GM19025 (cell line): ENCODE data around the gene RAPGEF2.
"Not testable (repeated sequence)": the region's sequence is repeated elsewhere in the genome, so short reads cannot be mapped to it uniquely, and the experiment has no call there.

Source experiments
- ATAC-seq: cut with Tn5 transposase; IDR thresholded peaks from one replicate; pipeline ENCODE4 v1.9.1; 2021; ENCODE audit warnings: mild to moderate bottlenecking, low read depth, moderate library complexity; ENCODE audit not compliant: unreplicated experiment

RAPGEF2 gene

DNA sequence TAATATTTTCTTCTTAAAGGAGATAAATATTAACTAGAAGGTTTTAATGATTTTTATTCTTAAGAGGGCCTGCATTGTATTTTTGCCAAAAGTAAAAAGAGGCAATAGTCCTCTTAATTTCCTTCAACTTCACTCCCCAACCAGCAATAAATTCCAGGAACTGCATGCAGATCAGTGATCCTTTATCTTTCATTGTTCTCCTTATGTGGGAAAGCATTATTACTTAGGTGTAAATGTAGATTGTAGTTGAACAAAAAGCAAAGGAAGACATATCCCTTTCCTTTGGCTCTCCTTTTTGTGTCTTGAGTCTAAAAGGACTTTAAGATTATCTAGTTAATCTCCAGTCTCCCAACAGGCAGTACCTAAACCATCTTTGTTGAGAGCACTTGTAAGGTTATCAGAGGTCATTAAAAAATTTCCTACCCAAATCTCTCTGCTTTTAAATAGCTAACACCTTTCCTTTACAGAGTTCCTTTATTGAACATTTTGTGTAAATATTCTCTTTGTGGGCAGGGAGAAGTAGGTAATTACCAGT is 55.3 kb downstream of the RAPGEF2 start:
- ATAC-seq: no peak

DNA sequence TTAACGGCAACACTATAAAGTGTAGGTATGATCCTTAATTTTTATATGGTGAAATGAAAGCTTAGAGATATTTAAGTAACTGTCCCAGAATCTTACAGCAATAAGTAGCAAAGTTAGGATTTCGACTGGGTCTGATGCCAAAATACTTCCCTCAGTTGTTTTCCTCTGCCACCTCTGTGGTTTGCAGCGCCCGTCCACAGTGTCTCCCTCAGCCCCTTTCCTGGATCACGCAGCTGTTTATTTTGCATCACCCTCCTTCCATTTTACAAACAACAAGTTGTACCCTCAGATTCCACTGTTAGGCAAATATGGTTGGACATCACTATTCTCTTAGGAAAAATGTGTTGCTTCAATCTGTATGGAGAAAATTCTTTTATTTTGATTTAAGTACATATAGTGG is 56.1 kb downstream of the RAPGEF2 start:
- ATAC-seq: no peak

GRCh38 chr4:159159611-159160010 is 56.7 kb downstream of the RAPGEF2 start:
- ATAC-seq: no peak

- ATAC-seq: no peak
Observed at GRCh38 chr4:159160242-159160641, 57.4 kb downstream of the RAPGEF2 start.

DNA sequence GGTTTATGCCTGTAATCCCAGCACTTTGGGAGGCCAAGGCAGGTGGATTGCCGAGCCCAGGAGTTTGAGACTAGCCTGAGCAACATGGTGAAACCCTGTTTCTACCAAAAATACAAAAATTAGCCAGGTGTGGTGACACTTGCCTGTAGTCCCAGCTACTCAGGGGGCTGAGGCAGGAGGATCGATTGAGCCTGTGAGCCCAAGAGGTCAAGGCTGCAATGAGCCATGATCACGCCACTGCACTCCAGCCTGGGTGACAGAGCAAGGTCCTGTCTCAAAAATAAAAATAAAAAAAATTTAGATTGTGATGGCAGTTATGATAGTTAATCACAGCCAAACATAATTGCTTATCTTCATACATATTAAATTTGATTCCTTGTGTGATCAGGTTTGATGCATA is 58.6 kb downstream of the RAPGEF2 start:
- ATAC-seq: not testable (repeated sequence)

GRCh38 chr4:159162576-159162975 is 59.7 kb downstream of the RAPGEF2 start:
- no peak for ATAC-seq

GRCh38 chr4:159163521-159163920 is 60.6 kb downstream of the RAPGEF2 start:
- no peak for ATAC-seq

GRCh38 chr4:159169404-159170302 is 66.8 kb downstream of the RAPGEF2 start:
- no peak for ATAC-seq

- ATAC-seq: no peak
Observed at GRCh38 chr4:159171287-159171686, 68.4 kb downstream of the RAPGEF2 start.

- no peak for ATAC-seq
Observed at GRCh38 chr4:159173886-159174285, 71.0 kb downstream of the RAPGEF2 start.

DNA sequence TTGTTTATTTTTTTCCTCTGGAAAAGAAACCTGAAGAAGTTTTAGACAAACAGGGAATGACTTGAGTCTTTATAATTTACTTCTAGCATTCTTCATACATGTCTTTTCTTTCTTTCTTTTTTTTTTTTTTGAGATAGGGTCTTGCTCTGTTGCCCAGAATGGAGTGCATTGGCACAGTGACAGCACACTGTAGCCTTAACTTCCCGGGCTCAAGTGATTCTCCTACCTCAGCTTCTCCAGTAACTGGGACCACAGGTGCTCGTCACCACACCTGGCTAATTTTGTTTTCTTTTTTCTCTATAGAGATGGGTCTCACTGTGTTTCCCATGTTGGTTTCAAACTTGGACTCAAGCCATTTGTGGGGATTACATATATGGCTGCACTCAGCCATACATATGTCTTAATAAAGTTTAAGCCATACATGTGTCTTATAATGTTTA is 71.8 kb downstream of the RAPGEF2 start:
- ATAC-seq: no peak

GRCh38 chr4:159175085-159175988 is 72.5 kb downstream of the RAPGEF2 start:
- peak; percentile 55 for ATAC-seq

DNA sequence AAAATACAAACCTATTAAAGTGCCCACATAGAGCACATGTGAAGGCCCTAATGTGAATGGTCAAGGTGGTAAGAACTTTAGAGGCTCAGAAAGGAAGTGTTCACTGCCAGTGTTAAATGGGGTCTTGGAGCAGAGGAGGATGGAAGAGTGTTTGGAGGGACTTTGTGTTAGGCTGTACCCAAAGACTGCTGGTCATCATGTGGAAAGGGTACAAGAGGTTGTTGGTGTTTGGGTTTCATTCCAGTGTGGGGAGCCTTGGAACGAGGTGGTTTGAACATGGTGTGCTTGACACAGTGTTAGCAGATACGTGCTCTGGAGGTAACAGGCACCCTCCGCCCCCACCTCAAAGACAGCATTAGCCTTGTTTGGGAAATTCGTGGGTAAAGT is 73.1 kb downstream of the RAPGEF2 start:
- no peak for ATAC-seq

- ATAC-seq: no peak
Observed at GRCh38 chr4:159177265-159178150, 74.6 kb downstream of the RAPGEF2 start.

DNA sequence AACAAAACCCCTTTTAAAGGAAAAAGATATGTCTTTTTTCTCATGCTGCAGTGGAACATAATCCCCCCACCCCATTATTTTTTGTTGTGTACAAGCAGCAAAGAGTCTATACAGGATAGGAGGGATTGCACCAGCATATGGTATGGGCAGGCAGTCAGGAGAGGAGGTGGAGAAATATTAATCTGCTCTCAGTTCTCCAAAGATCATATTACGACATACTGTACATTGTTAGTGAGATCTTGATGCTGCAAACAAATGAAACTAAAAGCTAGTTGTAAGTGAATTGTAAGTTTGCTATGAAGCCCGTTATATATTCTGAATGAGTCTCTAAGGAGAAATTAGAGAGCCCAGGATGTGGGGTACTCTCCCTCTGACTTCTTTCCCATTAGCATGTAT is 75.3 kb downstream of the RAPGEF2 start:
- peak; percentile 42 for ATAC-seq

DNA sequence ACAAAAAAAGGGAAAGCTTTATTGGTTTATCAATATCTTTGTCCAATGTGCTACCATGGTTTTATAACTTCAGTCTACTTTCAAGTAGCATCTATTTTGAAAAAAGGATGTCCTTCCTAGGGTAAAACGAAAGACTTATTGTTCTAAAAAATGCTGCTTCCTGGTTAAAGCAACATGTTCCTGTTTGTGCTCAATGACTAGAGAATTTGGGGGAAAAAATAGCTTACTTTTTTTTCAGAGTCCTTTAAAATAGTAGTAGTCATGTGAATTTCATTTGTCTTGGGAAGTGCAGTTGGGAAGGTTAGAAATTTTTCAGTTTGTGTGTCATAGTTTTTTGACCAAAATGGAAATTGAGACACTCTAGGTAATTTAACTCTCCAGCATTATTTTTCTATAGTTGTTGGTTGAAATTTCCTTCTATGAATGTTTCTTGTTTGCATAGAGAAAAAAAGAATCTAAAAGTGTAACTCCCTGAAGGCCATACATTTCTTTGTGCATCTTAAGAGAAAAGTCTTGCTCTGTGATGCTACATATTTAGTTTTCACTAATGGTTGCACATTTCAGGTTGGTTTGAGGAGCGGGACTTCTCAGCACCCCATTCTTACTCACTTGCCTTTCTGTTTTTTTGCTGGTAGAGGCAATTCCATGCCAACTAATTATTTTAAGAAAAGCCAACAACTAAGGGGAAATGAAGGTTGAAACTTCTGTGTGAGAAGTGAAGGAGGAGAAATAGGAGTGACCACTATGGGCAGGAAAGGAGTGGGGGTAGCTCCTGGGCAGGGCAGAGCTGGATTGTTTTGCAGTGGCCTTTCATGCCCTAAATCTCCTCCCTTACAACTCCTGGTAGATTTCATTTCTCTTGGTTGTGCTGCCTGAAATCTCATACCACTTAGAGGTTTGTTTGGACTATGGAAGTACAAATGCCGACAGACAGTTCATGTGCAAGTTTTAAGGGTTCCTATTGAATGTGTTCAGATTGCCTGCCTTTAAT is 76.4 kb downstream of the RAPGEF2 start:
- no peak for ATAC-seq

DNA sequence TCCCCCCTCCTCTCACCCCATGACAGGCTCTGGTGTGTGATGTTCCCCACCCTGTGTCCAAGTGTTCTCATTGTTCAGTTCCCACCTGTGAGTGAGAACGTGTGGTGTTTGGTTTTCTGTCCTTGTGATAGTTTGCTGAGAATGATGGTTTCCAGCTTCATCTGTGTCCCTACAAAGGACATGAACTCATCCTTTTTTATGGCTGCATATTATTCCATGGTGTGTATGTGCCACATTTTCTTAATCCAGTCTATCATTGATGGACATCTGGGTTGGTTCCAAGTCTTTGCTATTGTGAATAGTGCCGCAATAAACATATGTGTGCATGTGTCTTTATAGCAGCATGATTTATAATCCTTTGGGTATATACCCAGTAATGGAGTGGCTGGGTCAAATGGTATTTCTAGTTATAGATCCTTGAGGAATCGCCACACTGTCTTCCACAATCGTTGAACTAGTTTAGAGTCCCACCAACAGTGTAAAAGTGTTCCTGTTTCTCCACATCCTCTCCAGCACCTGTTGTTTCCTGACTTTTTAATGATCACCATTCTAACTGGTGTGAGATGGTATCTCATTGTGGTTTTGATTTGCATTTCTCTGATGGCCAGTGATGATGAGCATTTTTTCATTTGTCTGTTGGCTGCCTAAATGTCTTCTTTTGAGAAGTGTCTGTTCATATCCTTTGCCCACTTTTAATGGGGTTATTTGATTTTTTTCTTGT is 81.2 kb downstream of the RAPGEF2 start:
- not testable (repeated sequence) for ATAC-seq

- ATAC-seq: peak; percentile 54
Observed at GRCh38 chr4:159185591-159186023, 82.7 kb downstream of the RAPGEF2 start.
